A673 (cell line): ENCODE results near the gene ZNF33B. TPM values are rescaled to one million over a fixed set of nuclear protein-coding genes. Genes with fewer than 3 reads are reported as not detected.

ENCODE experiments used
- BruUV-seq: library from RNA; stranded (reverse); fragments of 400-500 nt; replicated peaks from 2 replicates; lab custom pipeline; 2021; lab: Mats Ljungman, UMichigan
- CTCF ChIA-PET: fragments of 300-600 bp; sonication (Branson Sonifier 250); formaldehyde crosslinking; loops from one replicate; lab custom pipeline; 2022; ENCODE audit warnings: antibody characterized with exemption; lab: Charles Lee
- POLR2A ChIA-PET: fragments of 300-600 bp; sonication (Branson Sonifier 250); formaldehyde crosslinking; loops from one replicate; lab custom pipeline; 2022; ENCODE audit warnings: antibody characterized with exemption; ENCODE audit not compliant: low non-redundant PET; lab: Charles Lee
- DNase-seq: peaks from one replicate; pipeline ENCODE4 v3.0.0-alpha.2; 2015; ENCODE audit warnings: low spot score
- H3K27ac ChIP-seq: fragments of 200-600 bp; sonication (generic); 2 replicates; pipeline ENCODE4 v1.5.1; 2016; ENCODE audit warnings: mixed run types, low read depth, mild to moderate bottlenecking, mixed read lengths, antibody characterized with exemption, low read length; ENCODE audit not compliant: poor library complexity, severe bottlenecking
- H3K27me3 ChIP-seq: fragments of 200-600 bp; sonication (generic); replicated peaks from 2 replicates; pipeline ENCODE4 v1.6.1; 2017; ENCODE audit warnings: mixed run types, low read depth, mild to moderate bottlenecking, mixed read lengths, antibody characterized with exemption, low read length; ENCODE audit not compliant: insufficient read depth, poor library complexity
- H3K36me3 ChIP-seq: fragments of 200-600 bp; sonication (generic); 2 replicates; pipeline ENCODE4 v1.6.1; 2016; ENCODE audit warnings: mixed run types, mild to moderate bottlenecking, mixed read lengths, antibody characterized with exemption, low read length; ENCODE audit not compliant: insufficient read depth, poor library complexity, severe bottlenecking
- H3K4me1 ChIP-seq: fragments of 200-600 bp; sonication (generic); 2 replicates; pipeline ENCODE4 v1.6.1; 2017; ENCODE audit warnings: mixed run types, mild to moderate bottlenecking, mixed read lengths, antibody characterized with exemption, low read length; ENCODE audit not compliant: insufficient read depth, poor library complexity, severe bottlenecking
- H3K4me3 ChIP-seq: fragments of 200-600 bp; sonication (generic); 2 replicates; pipeline ENCODE4 v1.5.1; 2016; ENCODE audit warnings: low read depth, mixed run types, mild to moderate bottlenecking, mixed read lengths, low read length; ENCODE audit not compliant: poor library complexity, severe bottlenecking
- H3K9me3 ChIP-seq: fragments of 200-600 bp; sonication (generic); 2 replicates; pipeline ENCODE4 v1.6.1; 2016; ENCODE audit warnings: mixed run types, low read depth, mild to moderate bottlenecking, mixed read lengths, antibody characterized with exemption, low read length; ENCODE audit not compliant: poor library complexity, severe bottlenecking
- CTCF ChIP-seq: fragments of 300-800, 200-600 bp; sonication (generic); conservative IDR thresholded peaks from 2 replicates; pipeline ENCODE4 v1.5.1; 2017; ENCODE audit warnings: low read depth, mild to moderate bottlenecking, antibody characterized with exemption, low read length, moderate library complexity, mixed read lengths
- EZH2 ChIP-seq: fragments of 200-600 bp; sonication (generic); IDR thresholded peaks from 2 replicates; pipeline ENCODE4 v1.6.1; 2017; ENCODE audit warnings: borderline replicate concordance, low read depth, mild to moderate bottlenecking, mixed read lengths, antibody characterized with exemption, low read length; ENCODE audit not compliant: poor library complexity, severe bottlenecking
- intact Hi-C: fragments of 100-400 bp; cut with micrococcal nuclease; formaldehyde crosslinking; loops from one replicate; pipeline ENCODE4 v1.10.0; 2022; ENCODE audit not compliant: unreplicated experiment
- total RNA-seq: library from RNA; stranded (reverse); gene quantifications from 2 replicates; pipeline ENCODE4 v1.2.3, GENCODE V29; 2021

Gene ZNF33B
- total RNA-seq, 1 experiment from 2014 or later, result 18.3 TPM

GRCh38 chr10:42648512-42648911 is 10.1 kb upstream of the ZNF33B start:
- no peaks in the 10 kb centered on the region for H3K4me1 ChIP-seq
- no peak overlapping the region for H3K4me3 ChIP-seq
- no peak overlapping the region for H3K27ac ChIP-seq
- POLR2A ChIA-PET, result no interaction called here
- DNase-seq, result no peak
- TF ChIP-seq EZH2, result no peak
- no peak for TF ChIP-seq CTCF
- intact Hi-C loops, result no loop called here
- CTCF ChIA-PET, result no interaction called here
- no peaks in the 10 kb centered on the region for H3K36me3 ChIP-seq
- no peaks in the 10 kb centered on the region for H3K9me3 ChIP-seq
- no TSS peak for BruUV-seq
- peaks cover 4% of the 10 kb centered on the region for H3K27me3 ChIP-seq

GRCh38 chr10:42646687-42647640 is 8.6 kb upstream of the ZNF33B start:
- Histone ChIP-seq H3K27me3 (no peaks in the 10 kb centered on the region), H3K9me3 (no peaks in the 10 kb centered on the region), H3K4me1 (no peaks in the 10 kb centered on the region), H3K27ac (no peak overlapping the region), H3K4me3 (no peak overlapping the region), H3K36me3 (no peaks in the 10 kb centered on the region)
- TF ChIP-seq CTCF, result no peak
- TF ChIP-seq EZH2, result no peak
- BruUV-seq, result no TSS peak
- CTCF ChIA-PET, result no interaction called here
- intact Hi-C loops, result no loop called here
- POLR2A ChIA-PET, result interaction anchor here (0.6 kb wide), 1 partner anchor 514 kb away, joined by 3 read pairs; no protein-coding TSS in a partner anchor
- no peak for DNase-seq

- TF ChIP-seq EZH2, result no peak
- no peak for TF ChIP-seq CTCF
- H3K36me3 ChIP-seq, result no peaks in the 10 kb centered on the region
- no TSS peak for BruUV-seq
- no peak overlapping the region for H3K4me3 ChIP-seq
- no peak for DNase-seq
- no peaks in the 10 kb centered on the region for H3K27me3 ChIP-seq
- intact Hi-C loops, result no loop called here
- ChIA-PET POLR2A (interaction anchor here (0.6 kb wide), 1 partner anchor 514 kb away, joined by 3 read pairs; no protein-coding TSS in a partner anchor), CTCF (no interaction called here)
- no peaks in the 10 kb centered on the region for H3K4me1 ChIP-seq
- H3K27ac ChIP-seq, result no peak overlapping the region
- no peaks in the 10 kb centered on the region for H3K9me3 ChIP-seq
Observed at GRCh38 chr10:42646214-42646613, 7.8 kb upstream of the ZNF33B start.
